Activated CD4-positive, alpha-beta memory T cell treated with anti-CD3 and anti-CD28 coated beads, Interleukin-2, amount 10 ng/mL, durations not matched to agents 7 days and 5 days (primary cell): ENCODE measurements around the gene ANKRD31. TPM values are rescaled to one million over a fixed set of nuclear protein-coding genes. Genes with fewer than 3 reads are reported as not detected.

Source experiments
- CTCF ChIA-PET: fragments of 350-600 bp; sonication (Branson Sonifier 250); formaldehyde crosslinking; loops from one replicate; lab custom pipeline; 2021; ENCODE audit warnings: antibody characterized with exemption, inconsistent platforms; lab: Charles Lee
- POLR2A ChIA-PET: fragments of 350-600 bp; sonication (Branson Sonifier 250); formaldehyde crosslinking; loops from one replicate; lab custom pipeline; 2021; ENCODE audit warnings: antibody characterized with exemption; lab: Charles Lee
- DNase-seq: peaks from one replicate; pipeline ENCODE4 v3.0.0-alpha.2; 2020
- H3K27ac Mint-ChIP-seq: one replicate; pipeline ENCODE4 v1.8.0; 2021; ENCODE audit warnings: mild to moderate bottlenecking, mixed read lengths
- H3K27me3 Mint-ChIP-seq: one replicate; pipeline ENCODE4 v1.8.0; 2021; ENCODE audit warnings: mixed read lengths
- H3K36me3 Mint-ChIP-seq: one replicate; pipeline ENCODE4 v1.8.0; 2021; ENCODE audit warnings: low read depth, mixed read lengths
- H3K4me1 Mint-ChIP-seq: one replicate; pipeline ENCODE4 v1.8.0; 2021; ENCODE audit warnings: mixed read lengths
- H3K4me3 Mint-ChIP-seq: one replicate; pipeline ENCODE4 v1.8.0; 2021; ENCODE audit warnings: mild to moderate bottlenecking, mixed read lengths
- H3K9me3 Mint-ChIP-seq: one replicate; pipeline ENCODE4 v1.8.0; 2021; ENCODE audit warnings: mixed read lengths
- total RNA-seq, 2 experiments: library from RNA; stranded (reverse); gene quantifications; one replicate each; pipeline ENCODE4 v1.2.3, GENCODE V29; 2021

Gene ANKRD31
- total RNA-seq, 2 experiments from 2014 or later = 0.05 to 0.18 TPM

DNA sequence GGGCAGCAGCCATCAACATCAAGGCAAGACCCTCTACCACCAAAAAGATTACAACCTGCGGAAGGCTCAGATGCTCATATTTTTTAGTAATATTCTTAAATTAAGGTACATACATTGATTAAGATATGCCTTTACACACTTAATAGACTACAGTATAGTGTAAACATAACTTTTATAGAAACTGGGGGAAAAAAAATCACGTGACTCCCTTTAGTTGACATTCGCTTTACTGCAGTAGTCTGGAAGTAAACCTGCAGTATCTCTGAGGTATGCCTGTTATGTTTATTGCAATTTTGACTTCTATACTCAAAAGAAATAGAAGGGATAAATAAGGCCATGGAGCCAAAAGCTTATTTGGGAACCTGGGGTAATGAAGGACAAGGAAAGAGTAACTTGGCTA lies 169.2 kb downstream of the ANKRD31 start:
- ChIA-PET CTCF (no interaction called here), POLR2A (no interaction called here)
- no peaks in the 10 kb centered on the region for H3K36me3 Mint-ChIP-seq
- H3K27ac Mint-ChIP-seq = no peak overlapping the region
- peaks cover 4% of the 10 kb centered on the region for H3K27me3 Mint-ChIP-seq
- no peaks in the 10 kb centered on the region for H3K9me3 Mint-ChIP-seq
- peaks cover 2% of the 10 kb centered on the region for H3K4me1 Mint-ChIP-seq
- no peak overlapping the region for H3K4me3 Mint-ChIP-seq
- no peak for DNase-seq

DNA sequence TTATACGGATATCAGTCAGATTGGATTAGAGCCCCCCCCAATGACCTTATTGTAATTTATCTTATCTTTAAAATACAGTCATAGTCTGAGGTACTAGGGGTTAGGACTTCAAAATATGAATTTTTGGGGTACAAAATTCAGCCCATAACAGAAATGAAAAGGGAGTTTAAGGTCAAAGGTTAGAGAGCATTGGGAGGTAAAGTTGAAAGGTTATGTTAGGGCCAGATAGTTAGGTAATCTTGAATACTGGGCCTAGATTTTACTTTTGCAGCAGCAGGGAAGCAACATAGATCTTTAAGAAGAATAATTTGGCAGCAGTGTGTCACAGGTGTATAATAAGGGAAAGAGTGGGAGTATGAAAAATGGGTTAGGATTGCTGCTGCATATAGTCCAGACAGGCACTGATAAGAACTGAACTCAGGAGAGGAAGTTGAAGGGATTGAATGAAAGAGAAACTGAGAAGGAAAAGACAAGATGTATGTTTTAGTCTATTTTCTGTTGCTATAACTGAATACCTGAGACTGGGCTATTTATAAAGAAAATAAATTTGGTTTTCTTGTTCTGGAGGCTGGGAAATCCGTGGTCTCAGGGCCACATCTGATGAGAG lies 173.7 kb downstream of the ANKRD31 start:
- Mint-ChIP-seq H3K36me3 (no peaks in the 10 kb centered on the region), H3K4me3 (no peak overlapping the region), H3K27ac (no peak overlapping the region), H3K9me3 (no peaks in the 10 kb centered on the region), H3K27me3 (peaks cover 4% of the 10 kb centered on the region), H3K4me1 (peaks cover 15% of the 10 kb centered on the region)
- POLR2A ChIA-PET = no interaction called here
- DNase-seq = no peak
- CTCF ChIA-PET = no interaction called here

DNA sequence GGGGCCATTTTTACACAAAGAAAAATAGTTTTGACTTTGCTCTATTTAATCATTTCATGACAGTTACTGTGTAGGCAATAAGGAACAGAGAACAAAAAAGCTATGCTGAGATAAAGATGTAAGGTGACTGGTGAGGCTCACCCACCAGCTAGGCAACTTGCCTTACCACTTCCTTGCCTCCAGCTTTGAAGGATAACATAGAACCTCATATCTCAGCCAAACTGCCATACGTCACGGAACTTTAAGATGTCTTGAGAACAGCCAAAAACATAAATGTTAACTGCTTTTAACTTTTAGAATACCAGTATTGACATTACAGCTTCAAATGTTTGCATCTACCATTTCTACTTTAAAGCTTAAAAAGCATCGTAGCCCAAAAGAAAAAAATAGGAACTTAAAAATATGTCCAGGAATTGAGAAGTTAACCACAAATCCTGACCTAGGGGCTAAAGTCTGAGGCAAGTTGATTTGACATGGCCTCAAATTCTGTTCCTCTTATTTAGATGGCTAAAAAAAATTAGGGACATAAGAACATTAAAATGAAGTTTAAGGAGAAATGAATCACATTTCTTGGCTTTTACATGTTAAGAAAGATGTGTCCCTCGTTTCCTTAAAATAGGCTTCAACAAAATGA lies 176.6 kb downstream of the ANKRD31 start:
- no peaks in the 10 kb centered on the region for H3K9me3 Mint-ChIP-seq
- peaks cover 30% of the 10 kb centered on the region for H3K4me1 Mint-ChIP-seq
- POLR2A ChIA-PET = no interaction called here
- H3K36me3 Mint-ChIP-seq = no peaks in the 10 kb centered on the region
- no peak for DNase-seq
- H3K4me3 Mint-ChIP-seq = no peak overlapping the region
- peaks cover 10% of the 10 kb centered on the region for H3K27me3 Mint-ChIP-seq
- CTCF ChIA-PET = interaction anchor here (2.5 kb wide), 1 partner anchor 9 kb away, joined by 14 read pairs; no protein-coding TSS in a partner anchor
- no peak overlapping the region for H3K27ac Mint-ChIP-seq

DNA sequence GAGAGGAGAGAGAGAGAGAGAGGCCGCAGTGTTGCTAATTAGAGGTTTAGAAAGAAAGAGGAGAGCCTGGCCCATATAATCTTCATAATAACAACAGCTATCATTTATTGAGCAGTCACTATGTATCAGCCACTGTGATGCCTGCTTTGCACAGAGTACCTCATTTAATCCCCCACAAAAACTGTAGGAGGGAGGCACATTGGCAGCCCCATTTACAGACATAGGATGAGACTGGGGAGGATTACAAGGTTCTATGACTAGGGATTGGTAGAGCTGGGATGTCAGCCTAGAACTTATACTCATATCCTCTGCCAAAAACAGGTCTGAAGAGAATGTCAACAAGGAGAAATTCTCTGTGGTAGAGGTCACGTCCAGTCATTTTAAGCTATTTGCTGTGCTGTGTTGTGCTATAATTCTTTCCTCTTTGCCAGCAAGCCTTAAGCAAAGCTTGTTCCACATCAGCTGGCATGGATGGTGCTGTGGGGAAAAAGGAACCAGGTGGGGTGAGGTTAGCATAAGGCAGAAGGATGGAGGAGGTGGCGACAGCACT lies 177.6 kb downstream of the ANKRD31 start:
- no peak overlapping the region for H3K27ac Mint-ChIP-seq
- H3K9me3 Mint-ChIP-seq = no peaks in the 10 kb centered on the region
- ChIA-PET CTCF (interaction anchor here (2.5 kb wide), 1 partner anchor 9 kb away, joined by 14 read pairs; no protein-coding TSS in a partner anchor), POLR2A (no interaction called here)
- DNase-seq = no peak
- no peak overlapping the region for H3K4me3 Mint-ChIP-seq
- peaks cover 19% of the 10 kb centered on the region for H3K27me3 Mint-ChIP-seq
- peaks cover 38% of the 10 kb centered on the region for H3K4me1 Mint-ChIP-seq
- H3K36me3 Mint-ChIP-seq = no peaks in the 10 kb centered on the region

DNA sequence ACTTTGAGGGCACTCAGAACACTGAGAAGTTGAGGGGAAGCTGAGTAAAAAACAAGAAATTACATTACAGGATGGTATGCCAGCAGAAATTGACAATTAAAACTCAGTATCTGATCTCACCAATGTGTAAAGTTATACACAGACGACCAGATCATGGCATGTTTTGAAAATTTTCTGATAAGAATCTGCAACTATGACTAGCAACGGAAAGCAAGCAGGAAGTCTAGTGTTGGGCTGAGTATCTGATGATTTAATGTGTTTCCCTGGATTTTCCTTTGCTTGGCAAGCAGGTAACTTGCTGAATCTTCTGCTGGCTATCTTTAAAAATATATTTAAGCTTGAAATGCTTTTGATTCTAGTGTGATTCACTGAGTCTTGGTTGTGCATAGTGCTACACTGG lies 179.1 kb downstream of the ANKRD31 start:
- DNase-seq = no peak
- Mint-ChIP-seq H3K36me3 (no peaks in the 10 kb centered on the region), H3K27me3 (peaks cover 21% of the 10 kb centered on the region), H3K27ac (peak overlapping the region; percentile 8), H3K4me3 (no peak overlapping the region), H3K9me3 (no peaks in the 10 kb centered on the region), H3K4me1 (peaks cover 41% of the 10 kb centered on the region)
- ChIA-PET CTCF (no interaction called here), POLR2A (no interaction called here)

DNA sequence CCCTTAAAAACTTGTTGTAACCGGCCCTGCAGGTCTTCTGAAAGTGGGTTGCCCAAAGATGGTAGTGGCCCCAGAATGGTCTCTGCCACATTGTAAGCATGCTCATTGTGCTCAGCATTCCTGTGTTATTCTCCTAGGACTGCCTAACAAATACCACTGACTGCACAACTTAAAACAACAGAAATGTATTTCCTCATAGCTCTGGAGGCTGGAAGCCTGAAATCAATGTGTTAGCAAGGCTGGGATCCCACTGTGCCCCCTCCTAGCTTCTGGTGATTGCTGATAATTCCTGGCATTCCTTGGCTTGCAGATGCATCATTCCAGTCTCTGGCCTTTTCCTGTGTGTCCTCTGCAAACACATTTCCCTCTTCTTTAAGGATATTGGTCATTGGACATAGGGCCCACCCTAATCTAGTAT lies 180.9 kb downstream of the ANKRD31 start:
- no peak for DNase-seq
- Mint-ChIP-seq H3K36me3 (no peaks in the 10 kb centered on the region), H3K27ac (no peak overlapping the region), H3K9me3 (no peaks in the 10 kb centered on the region), H3K4me3 (no peak overlapping the region), H3K4me1 (peaks cover 57% of the 10 kb centered on the region), H3K27me3 (peaks cover 35% of the 10 kb centered on the region)
- POLR2A ChIA-PET = interaction anchor here (1.1 kb wide), 1 partner anchor 17 kb away, joined by 3 read pairs; no protein-coding TSS in a partner anchor
- CTCF ChIA-PET = interaction anchor here (1.0 to 1.4 kb wide), 2 partner anchors 11 to 121 kb away, joined by 3 to 4 read pairs; no protein-coding TSS in a partner anchor

DNA sequence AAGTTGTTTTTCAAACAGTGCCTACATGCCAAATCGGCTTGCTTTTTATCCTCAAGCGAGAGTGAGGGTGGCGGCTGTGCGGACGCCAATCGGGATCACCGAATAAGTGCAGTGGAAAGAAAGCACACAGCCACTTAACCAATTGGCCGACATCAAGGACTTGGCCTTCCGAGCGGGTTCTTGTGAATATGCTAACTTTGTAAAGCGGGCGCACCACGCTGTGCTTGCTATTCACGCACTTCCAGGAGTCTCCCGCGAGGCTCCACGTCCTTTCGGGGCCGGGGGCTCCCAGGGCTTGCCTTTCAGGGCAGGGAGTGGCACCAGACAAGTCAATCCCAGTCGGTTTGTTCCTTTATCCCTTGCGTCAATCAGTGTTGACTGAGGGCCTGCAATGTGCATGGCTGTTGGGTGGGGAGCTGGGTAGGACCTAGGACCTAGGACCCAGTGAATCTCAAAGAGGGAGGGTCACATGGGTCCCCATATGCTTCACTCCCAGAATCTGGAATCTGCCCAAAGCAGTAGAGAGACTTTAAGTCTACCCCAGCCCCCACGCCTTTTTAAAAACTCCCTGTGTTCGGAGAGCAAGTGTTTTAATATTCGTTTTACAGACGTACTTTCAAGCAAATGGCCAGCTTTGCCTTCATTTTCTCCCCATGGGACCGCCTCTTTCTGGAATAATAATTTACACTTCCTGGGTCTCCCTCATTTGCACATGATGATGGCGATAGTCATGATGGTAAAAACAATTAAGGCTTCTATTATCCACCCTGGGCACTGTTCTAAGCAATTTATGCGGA lies 182.3 kb downstream of the ANKRD31 start:
- peaks cover 39% of the 10 kb centered on the region for H3K27me3 Mint-ChIP-seq
- peak overlapping the region; percentile 78 for H3K4me3 Mint-ChIP-seq
- H3K36me3 Mint-ChIP-seq = no peaks in the 10 kb centered on the region
- DNase-seq = no peak
- POLR2A ChIA-PET = interaction anchor here (0.6 to 1.8 kb wide), 8 partner anchors 17 to 1489 kb away, joined by 3 to 7 read pairs (median 3); partner anchors contain the start of genes GFM2, HMGCR and NSA2
- H3K4me1 Mint-ChIP-seq = peaks cover 66% of the 10 kb centered on the region
- no peaks in the 10 kb centered on the region for H3K9me3 Mint-ChIP-seq
- CTCF ChIA-PET = interaction anchor here (0.5 to 1.5 kb wide), 6 partner anchors 10 to 205 kb away, joined by 3 to 11 read pairs (median 3); partner anchors contain the start of gene ANKRD31
- H3K27ac Mint-ChIP-seq = peak overlapping the region; percentile 69

DNA sequence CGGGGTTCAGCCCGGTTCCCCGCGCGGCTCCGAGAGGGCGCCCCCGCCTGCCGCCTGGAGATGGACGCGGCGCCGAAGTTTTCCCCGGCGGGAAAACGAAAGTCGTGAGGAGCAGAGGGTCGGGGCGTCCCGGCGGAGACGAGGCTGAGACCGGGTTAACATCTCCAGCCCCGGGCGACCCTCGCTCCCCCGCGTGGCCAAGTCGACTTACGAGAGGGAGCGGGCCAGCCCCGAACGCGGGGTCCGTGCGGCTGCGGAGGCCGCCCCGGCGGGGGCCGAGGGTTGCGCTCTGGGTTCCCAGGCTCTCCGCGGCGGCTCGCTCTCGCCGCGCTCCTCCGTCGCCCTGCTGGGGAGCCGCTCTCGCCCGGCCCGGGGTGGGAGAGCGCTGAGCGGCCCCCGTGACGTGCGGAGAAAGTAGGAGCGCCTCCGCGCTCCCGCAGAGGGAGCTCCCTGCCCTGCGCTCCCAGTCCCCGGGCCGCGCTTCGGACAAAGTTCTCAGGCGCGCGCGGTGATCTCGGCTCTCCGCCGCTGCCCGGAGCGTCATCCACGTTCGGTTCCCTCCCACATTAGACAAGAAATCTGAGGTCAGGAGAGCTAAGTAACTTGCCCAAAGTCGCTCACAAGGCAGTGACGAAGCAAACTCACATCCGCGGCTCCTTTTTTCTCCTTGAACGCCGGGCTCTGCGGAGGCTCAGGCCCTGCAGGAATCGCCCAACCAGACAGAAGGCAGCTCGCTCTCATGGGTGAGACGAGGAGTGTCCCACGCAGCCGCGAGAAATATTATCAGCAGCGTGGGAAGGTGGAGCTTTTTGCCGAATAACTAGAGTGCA lies 183.2 kb downstream of the ANKRD31 start:
- Mint-ChIP-seq H3K36me3 (no peaks in the 10 kb centered on the region), H3K4me3 (peak overlapping the region; percentile 78), H3K27ac (peak overlapping the region; percentile 69), H3K9me3 (no peaks in the 10 kb centered on the region), H3K27me3 (peaks cover 42% of the 10 kb centered on the region), H3K4me1 (peaks cover 68% of the 10 kb centered on the region)
- POLR2A ChIA-PET = interaction anchor here (0.6 to 1.8 kb wide), 7 partner anchors 18 to 1488 kb away, joined by 3 to 7 read pairs (median 3); partner anchors contain the start of genes GFM2, HMGCR and NSA2
- CTCF ChIA-PET = interaction anchor here (0.5 to 1.5 kb wide), 4 partner anchors 11 to 204 kb away, joined by 3 to 11 read pairs (median 3); partner anchors contain the start of gene ANKRD31
- peak; percentile 56 for DNase-seq

DNA sequence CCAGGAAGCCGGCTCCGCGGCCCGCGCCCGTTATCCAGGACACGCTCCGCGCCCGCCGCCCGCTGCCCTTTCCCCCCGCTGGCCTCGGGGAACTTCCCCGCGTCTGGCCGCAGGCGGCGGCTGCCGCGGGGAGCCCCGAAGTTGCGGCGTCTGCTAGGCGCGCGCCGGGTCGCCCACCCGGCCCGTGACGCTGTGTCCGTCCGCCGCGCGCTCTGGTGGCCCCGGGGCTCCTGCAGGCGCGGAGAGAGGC lies 183.7 kb downstream of the ANKRD31 start:
- no peak for DNase-seq
- Mint-ChIP-seq H3K4me1 (peaks cover 71% of the 10 kb centered on the region), H3K27me3 (peaks cover 42% of the 10 kb centered on the region), H3K36me3 (no peaks in the 10 kb centered on the region), H3K27ac (no peak overlapping the region), H3K9me3 (no peaks in the 10 kb centered on the region), H3K4me3 (peak overlapping the region; percentile 69)
- ChIA-PET CTCF (interaction anchor here (0.8 to 1.2 kb wide), 2 partner anchors 118 to 293 kb away, joined by 3 read pairs; no protein-coding TSS in a partner anchor), POLR2A (interaction anchor here (1.0 to 1.8 kb wide), 6 partner anchors 11 to 1488 kb away, joined by 3 to 8 read pairs (median 4); partner anchors contain the start of genes HMGCR and POC5)

DNA sequence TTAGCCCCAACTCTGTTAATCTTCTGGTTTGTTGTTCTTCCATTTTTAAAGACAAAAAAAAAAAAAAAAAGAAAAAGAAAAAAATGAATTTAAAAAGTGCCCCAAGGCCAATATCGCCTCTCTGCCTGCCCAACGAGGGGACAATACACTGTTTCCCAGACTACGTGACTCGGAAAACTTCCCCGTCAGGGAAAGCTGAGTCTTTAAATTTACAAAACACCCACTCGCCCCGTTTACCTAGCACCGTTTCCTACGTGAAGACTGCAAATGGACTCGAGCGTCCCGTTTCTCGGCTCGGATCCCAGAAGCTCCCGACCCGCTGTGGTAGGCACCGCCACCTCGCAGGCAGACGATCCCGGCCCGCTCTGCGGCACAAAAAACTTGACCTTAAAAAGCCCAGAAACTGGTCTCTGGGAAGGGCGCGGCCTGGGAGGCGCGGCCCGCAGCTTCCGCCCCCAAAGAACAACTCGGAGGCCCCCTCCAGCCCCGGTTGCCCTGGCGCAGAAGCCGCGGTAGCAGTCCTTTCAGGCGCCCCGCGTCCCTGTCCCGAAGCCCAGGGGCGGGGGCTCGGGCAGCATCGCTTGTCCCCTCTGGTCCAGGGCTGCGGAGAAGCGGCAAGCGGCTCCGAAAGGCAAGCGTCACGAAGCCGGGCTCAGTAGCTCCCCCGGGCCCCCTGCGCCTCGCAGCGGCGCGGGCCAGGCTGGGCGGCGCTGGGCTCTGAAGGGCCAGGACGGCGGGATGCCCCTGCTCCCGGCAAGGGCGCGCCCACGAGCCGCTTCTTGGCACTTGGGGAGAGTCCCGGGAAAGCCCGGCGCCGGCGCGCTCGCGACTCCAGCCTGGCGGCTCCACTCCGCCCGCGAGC lies 184.3 kb downstream of the ANKRD31 start, which contains the start of gene GCNT4:
Gene GCNT4, minus strand, starts transcription at position 367 of the 862 bp plus-strand sequence. CDS start 22,521 bp downstream, outside the sequence.
- Mint-ChIP-seq H3K4me1 (peaks cover 70% of the 10 kb centered on the region), H3K27me3 (peaks cover 42% of the 10 kb centered on the region), H3K9me3 (no peaks in the 10 kb centered on the region), H3K27ac (peak within 1 kb of the TSS; percentile 72), H3K36me3 (no peaks in the 10 kb centered on the region), H3K4me3 (peak within 1 kb of the TSS; percentile 81)
- DNase-seq = peak; percentile 42
- ChIA-PET POLR2A (interaction anchor here (0.8 to 1.1 kb wide), 5 partner anchors 11 to 665 kb away, joined by 3 to 8 read pairs (median 3); partner anchors contain the start of genes CERT1, POC5 and POLK), CTCF (interaction anchor here (0.8 to 1.2 kb wide), 3 partner anchors 117 to 293 kb away, joined by 3 to 8 read pairs (median 3); partner anchors contain the start of gene ANKRD31)
